SK-N-SH (cell line): ENCODE results near the gene WEE1. TPM values are rescaled to one million over a fixed set of nuclear protein-coding genes. Genes with fewer than 3 reads are reported as not detected.
A peak's percentile ranks its signal among the peaks of the same experiment; 100 is the strongest.

Experiments used
- CTCF ChIA-PET: fragments of 300-600, 350-600 bp; formaldehyde crosslinking; extraction: SDS; loops from one replicate; lab custom pipeline; 2021; lab: Yijun Ruan, JAX
- POLR2A ChIA-PET: fragments of 350-600 bp; sonication (Branson Sonifier 250); formaldehyde crosslinking; extraction: SDS; loops from one replicate; lab custom pipeline; 2020; ENCODE audit warnings: antibody characterized with exemption, inconsistent platforms; lab: Yijun Ruan, JAX
- DNase-seq: peaks from one replicate; pipeline ENCODE4 v3.0.0; 2012
- H2AFZ ChIP-seq: fragments of 200-600 bp; sonication (generic); 2 replicates; pipeline ENCODE4 v1.8.1; 2016; ENCODE audit warnings: antibody characterized with exemption, mild to moderate bottlenecking, low read depth
- H3F3A ChIP-seq: fragments of 200-600 bp; sonication (generic); replicated peaks from 2 replicates; pipeline ENCODE3; 2016; ENCODE audit warnings: antibody characterized with exemption, mild to moderate bottlenecking; ENCODE audit not compliant: insufficient read depth
- H3K27ac ChIP-seq, 2 experiments: fragments of 200-500 bp in 1 of 2; fragments of 200-600 bp in 1 of 2; sonication (Bioruptor generic) in 1 of 2; sonication (generic), shearing (Covaris generic) in 1 of 2; 2 replicates each; pipeline versions ENCODE4 v1.5.1 to v1.6.1; 2014 to 2016; ENCODE audit warnings: low read depth in 2 of 2, inconsistent platforms in 1 of 2, low read length in 1 of 2, mild to moderate bottlenecking in 1 of 2, mixed read lengths in 1 of 2
- H3K27me3 ChIP-seq: fragments of 200-600 bp; sonication (generic), shearing (Covaris generic); 2 replicates; pipeline ENCODE4 v1.6.1; 2016; ENCODE audit warnings: mixed run types; ENCODE audit not compliant: insufficient read depth
- H3K36me3 ChIP-seq, 2 experiments: fragments of 200-500 bp in 1 of 2; fragments of 200-600 bp in 1 of 2; sonication (Bioruptor generic) in 1 of 2; sonication (generic) in 1 of 2; replicated peaks in 1 of 2; 2 replicates each; pipeline versions ENCODE3 to v1.5.1; 2014 to 2016; ENCODE audit warnings: low read length in 1 of 2, mild to moderate bottlenecking in 1 of 2; ENCODE audit not compliant: insufficient read depth in 2 of 2, control insufficient read depth in 1 of 2
- H3K4me1 ChIP-seq, 2 experiments: fragments of 200-500 bp in 1 of 2; fragments of 200-600 bp in 1 of 2; sonication (Bioruptor generic) in 1 of 2; sonication (generic), shearing (Covaris generic) in 1 of 2; 2 replicates each; pipeline versions ENCODE4 v1.5.1 to v1.6.1; 2014 to 2016; ENCODE audit warnings: low read depth in 1 of 2, low read length in 1 of 2, mixed run types in 1 of 2; ENCODE audit not compliant: insufficient read depth in 2 of 2, control insufficient read depth in 1 of 2
- H3K4me2 ChIP-seq: fragments of 200-600 bp; sonication (generic), shearing (Covaris generic); 2 replicates; pipeline ENCODE4 v1.6.1; 2017; ENCODE audit warnings: mixed run types
- H3K4me3 ChIP-seq, 2 experiments: fragments of 200-500 bp in 1 of 2; fragments of 200-600 bp in 1 of 2; sonication (Bioruptor generic) in 1 of 2; sonication (generic), shearing (Covaris generic) in 1 of 2; 2 replicates each; pipeline versions ENCODE4 v1.5.1 to v1.8.1; 2014 to 2016; ENCODE audit warnings: low read depth in 2 of 2, inconsistent platforms in 1 of 2, low read length in 1 of 2, mild to moderate bottlenecking in 1 of 2, mixed read lengths in 1 of 2, moderate library complexity in 1 of 2
- H3K79me2 ChIP-seq: fragments of 200-600 bp; sonication (generic); 2 replicates; pipeline ENCODE4 v1.8.1; 2017; ENCODE audit warnings: mild to moderate bottlenecking; ENCODE audit not compliant: insufficient read depth
- H3K9ac ChIP-seq: fragments of 200-600 bp; sonication (generic); 2 replicates; pipeline ENCODE4 v1.6.1; 2017; ENCODE audit warnings: mixed run types
- H3K9me2 ChIP-seq: fragments of 200-600 bp; sonication (generic); 2 replicates; pipeline ENCODE4 v1.6.1; 2017; ENCODE audit warnings: mixed run types
- H3K9me3 ChIP-seq: fragments of 200-600 bp; sonication (generic); 2 replicates; pipeline ENCODE4 v1.6.1; 2017; ENCODE audit warnings: mixed run types, mild to moderate bottlenecking, moderate library complexity
- H4K20me1 ChIP-seq: fragments of 200-600 bp; sonication (generic); 2 replicates; pipeline ENCODE4 v1.6.1; 2017; ENCODE audit warnings: mild to moderate bottlenecking, mixed run types; ENCODE audit not compliant: insufficient read depth
- CHD2 ChIP-seq: fragments of 150-350 bp; IDR thresholded peaks from 2 replicates; pipeline ENCODE4 v1.6.1; 2018; ENCODE audit warnings: low read length; ENCODE audit not compliant: partially characterized antibody
- CTCF ChIP-seq: fragments of 200-600 bp; sonication (generic); IDR thresholded peaks from 2 replicates; pipeline ENCODE4 v1.6.1; 2017; ENCODE audit warnings: antibody characterized with exemption, mild to moderate bottlenecking, moderate library complexity
- ELF1 ChIP-seq: IDR thresholded peaks from 2 replicates; pipeline ENCODE4 v1.4.0; 2012
- EZH2phosphoT487 ChIP-seq: fragments of 200-600 bp; sonication (generic); IDR thresholded peaks from 2 replicates; pipeline ENCODE4 v1.6.1; 2017; ENCODE audit warnings: low read depth, mixed run types, mild to moderate bottlenecking, antibody characterized with exemption, moderate library complexity, borderline replicate concordance
- FOSL2 ChIP-seq: IDR thresholded peaks from 2 replicates; pipeline ENCODE4 v1.4.0; 2012; ENCODE audit warnings: low read depth, mild to moderate bottlenecking, moderate library complexity, borderline replicate concordance
- FOXJ3 ChIP-seq: sonication (generic); formaldehyde crosslinking; IDR thresholded peaks from 2 replicates; pipeline ENCODE4 v1.5.1; 2020; ENCODE audit warnings: mild to moderate bottlenecking, missing genetic modification reagents
- FOXM1 ChIP-seq: IDR thresholded peaks from 2 replicates; pipeline ENCODE4 v1.4.0; 2012; ENCODE audit warnings: low read depth, mild to moderate bottlenecking
- GABPA ChIP-seq: IDR thresholded peaks from 2 replicates; pipeline ENCODE4 v1.4.0; 2012; ENCODE audit warnings: low read depth, mild to moderate bottlenecking
- GATA2 ChIP-seq: sonication (generic); formaldehyde crosslinking; IDR thresholded peaks from 2 replicates; pipeline ENCODE4 v1.5.0; 2020; ENCODE audit warnings: mild to moderate bottlenecking, missing genetic modification reagents
- IRF3 ChIP-seq: fragments of 150-350 bp; IDR thresholded peaks from 2 replicates; pipeline ENCODE4 v1.6.1; 2016; ENCODE audit warnings: mild to moderate bottlenecking, low read depth, low read length
- JUND ChIP-seq: IDR thresholded peaks from 2 replicates; pipeline ENCODE4 v1.4.0; 2012
- MAX ChIP-seq: IDR thresholded peaks from 2 replicates; pipeline ENCODE4 v1.4.0; 2012; ENCODE audit warnings: low read depth
- MEF2A ChIP-seq: IDR thresholded peaks from 2 replicates; pipeline ENCODE4 v1.4.0; 2012; ENCODE audit warnings: low read depth, borderline replicate concordance
- MXI1 ChIP-seq: IDR thresholded peaks from 2 replicates; pipeline ENCODE4 v1.6.1; 2012; ENCODE audit warnings: mild to moderate bottlenecking, low read depth, low read length, improper control_type of control experiment
- NFIC ChIP-seq: IDR thresholded peaks from 2 replicates; pipeline ENCODE4 v1.4.0; 2012; ENCODE audit warnings: borderline replicate concordance
- POLR2AphosphoS5 ChIP-seq: IDR thresholded peaks from 2 replicates; pipeline ENCODE4 v1.6.1; 2012; ENCODE audit warnings: low read depth, low read length
- RAD21 ChIP-seq: IDR thresholded peaks from 2 replicates; pipeline ENCODE4 v1.6.1; 2012; ENCODE audit warnings: mild to moderate bottlenecking, low read length
- RCOR1 ChIP-seq: fragments of 150-350 bp; IDR thresholded peaks from 2 replicates; pipeline ENCODE4 v1.6.1; 2017; ENCODE audit warnings: antibody characterized with exemption, low read length
- REST ChIP-seq: IDR thresholded peaks from 2 replicates; pipeline ENCODE4 v1.6.1; 2012; ENCODE audit warnings: mild to moderate bottlenecking, low read depth, low read length, moderate library complexity
- SMC3 ChIP-seq: IDR thresholded peaks from 2 replicates; pipeline ENCODE4 v1.6.1; 2012; ENCODE audit warnings: low read depth, low read length, improper control_type of control experiment
- TAF1 ChIP-seq: IDR thresholded peaks from 2 replicates; pipeline ENCODE4 v1.6.1; 2012; ENCODE audit warnings: low read depth, mild to moderate bottlenecking, low read length, moderate library complexity, borderline replicate concordance
- TCF12 ChIP-seq: IDR thresholded peaks from 2 replicates; pipeline ENCODE4 v1.4.0; 2012
- TEAD4 ChIP-seq: IDR thresholded peaks from 2 replicates; pipeline ENCODE4 v1.4.0; 2012; ENCODE audit warnings: mild to moderate bottlenecking, borderline replicate concordance; ENCODE audit not compliant: insufficient read depth
- USF1 ChIP-seq: IDR thresholded peaks from 2 replicates; pipeline ENCODE4 v1.4.0; 2012; ENCODE audit warnings: low read depth, borderline replicate concordance
- USF2 ChIP-seq: fragments of 150-350 bp; IDR thresholded peaks from 2 replicates; pipeline ENCODE4 v1.6.1; 2017; ENCODE audit warnings: antibody characterized with exemption, low read length, low read depth, borderline replicate concordance
- YY1 ChIP-seq: IDR thresholded peaks from 2 replicates; pipeline ENCODE4 v1.4.0; 2012; ENCODE audit warnings: low read depth, mild to moderate bottlenecking
- WGBS: methylation state at CpG from one replicate; pipeline ENCODE4 v1.1.6; 2017; ENCODE audit warnings: low lambda C conversion rate; 5-methylcytosine and 5-hydroxymethylcytosine counted together
- polyA plus RNA-seq, 3 experiments: library from polyadenylated mRNA; depleted of rRNA; stranded (reverse); fragments of >200 nt; gene quantifications; 2 replicates each; pipeline ENCODE4 v1.2.3, GENCODE V29; 2012

Gene WEE1
- polyA plus RNA-seq, 1 of the 3 experiments (the other 2 are of a cell fraction) = 16.9 TPM

GRCh38 chr11:9527481-9528135 lies 45.9 kb upstream of the WEE1 start:
- Histone ChIP-seq H3K27me3 (no peaks in the 10 kb centered on the region), H3K9ac (peak overlapping the region; percentile 40; the same call in 1 of the 2 replicates), H4K20me1 (no peaks in the 10 kb centered on the region), H2AFZ (peak overlapping the region; percentile 78; the same call in 1 of the 2 replicates), H3K9me3 (no peaks in the 10 kb centered on the region), H3K4me3 (no peak overlapping the region), H3K4me1 (peaks cover 7 to 35% of the 10 kb centered on the region in 2 experiments), H3K36me3 (peaks cover 0 to 4% of the 10 kb centered on the region in 2 experiments), H3K4me2 (peak overlapping the region; percentile 53; the same call in 1 of the 2 replicates), H3K79me2 (no peaks in the 10 kb centered on the region), H3K9me2 (no peaks in the 10 kb centered on the region), H3K27ac (peak overlapping the region; percentile 58 to 91; a peak in 3 of 4 replicates), H3F3A (peaks cover 39% of the 10 kb centered on the region)
- WGBS = 39% methylated on average over 8 of the region's 8 CpGs
- ChIA-PET CTCF (interaction anchor here (0.6 to 2.1 kb wide), 4 partner anchors 11 to 434 kb away, joined by 3 to 12 read pairs (median 4); no protein-coding TSS in a partner anchor), POLR2A (no interaction called here)
- DNase-seq = no peak
- TF ChIP-seq CHD2 = no peak
- TF ChIP-seq GABPA = no peak
- no peak for TF ChIP-seq RCOR1
- no peak for TF ChIP-seq RAD21
- TF ChIP-seq JUND = 0 out of 2 replicates have a peak, but pooled peaks have one; percentile 28
- TF ChIP-seq EZH2phosphoT487 = no peak
- no peak for TF ChIP-seq GATA2 (CRISPR knock-in tag)
- TF ChIP-seq MEF2A = no peak
- TF ChIP-seq TCF12 = peak; percentile 70
- no peak for TF ChIP-seq REST
- no peak for TF ChIP-seq USF1
- no peak for TF ChIP-seq IRF3
- TF ChIP-seq MAX = no peak
- 0 out of 2 replicates have a peak, but pooled peaks have one; percentile 23 for TF ChIP-seq FOSL2
- TF ChIP-seq ELF1 = no peak
- no peak for TF ChIP-seq TEAD4
- TF ChIP-seq NFIC = peak; percentile 63; the same call in 1 of the 2 replicates
- no peak for TF ChIP-seq SMC3
- TF ChIP-seq FOXJ3 (CRISPR knock-in tag) = no peak
- TF ChIP-seq USF2 = no peak
- TF ChIP-seq YY1 = no peak
- no peak for TF ChIP-seq FOXM1
- no peak for TF ChIP-seq CTCF
- TF ChIP-seq TAF1 = no peak
- TF ChIP-seq MXI1 = no peak
- peak; percentile 25; the same call in 1 of the 2 replicates for TF ChIP-seq POLR2AphosphoS5
